Thyroid gland (tissue), 4 donors: ENCODE results near the gene DDA1. TPM values are rescaled to one million over a fixed set of nuclear protein-coding genes. Genes with fewer than 3 reads are reported as not detected.
"Not testable (repeated sequence)": the region's sequence is repeated elsewhere in the genome, so short reads cannot be mapped to it uniquely, and the experiment has no call there.

Source experiments
- DNase-seq, 2 donors: peaks; one replicate each; pipeline ENCODE4 v3.0.0-alpha.2; 2019
- H3K27ac ChIP-seq, 3 donors: fragments of 200-600 bp; sonication (generic); 1 replicate in 2 of 3; 2 replicates in 1 of 3; pipeline ENCODE4 v1.5.1; 2016 to 2019; ENCODE audit warnings: mild to moderate bottlenecking in 1 of 3, moderate library complexity in 1 of 3
- H3K27me3 ChIP-seq: fragments of 200-600 bp; sonication (generic); one replicate; pipeline ENCODE4 v1.5.1; 2019
- H3K36me3 ChIP-seq, 2 donors: fragments of 200-600 bp; sonication (generic); one replicate each; pipeline ENCODE4 v1.5.1; 2016 to 2019
- H3K4me1 ChIP-seq, 2 donors: fragments of 200-600 bp; sonication (generic); one replicate each; pipeline ENCODE4 v1.5.1; 2017 to 2019
- H3K4me3 ChIP-seq, 3 donors: fragments of 200-600 bp; sonication (generic); replicated peaks in 1 of 3; 1 replicate in 2 of 3; 2 replicates in 1 of 3; pipeline ENCODE4 v1.5.1; 2016; ENCODE audit warnings: mild to moderate bottlenecking in 1 of 3
- H3K9me3 ChIP-seq: fragments of 200-600 bp; sonication (generic); one replicate; pipeline ENCODE4 v1.5.1; 2017
- CTCF ChIP-seq, 6 experiments: fragments of 200-600 bp in 3 of 6; fragments of 450-650 bp in 3 of 6; sonication (generic) in 3 of 6; IDR thresholded peaks; one replicate each; pipeline ENCODE4 v1.5.1; 2016 to 2019; ENCODE audit warnings: antibody characterized with exemption in 6 of 6, mild to moderate bottlenecking in 2 of 6, inconsistent platforms in 1 of 6, moderate library complexity in 1 of 6
- POLR2A ChIP-seq, 2 donors: fragments of 450-650 bp; IDR thresholded peaks; one replicate each; pipeline ENCODE4 v1.6.1; 2017; ENCODE audit warnings: antibody characterized with exemption in 2 of 2, mild to moderate bottlenecking in 2 of 2, moderate library complexity in 1 of 2
- WGBS, 2 donors: methylation state at CpG; one replicate each; pipeline ENCODE4 v1.1.5; 2017; 5-methylcytosine and 5-hydroxymethylcytosine counted together
- intact Hi-C: fragments of 100-400 bp; cut with DNase I; formaldehyde crosslinking; loops from one replicate; pipeline ENCODE4 v1.15.1; 2023
- total RNA-seq, 4 donors: library from RNA; depleted of rRNA; stranded (reverse); fragments of >200 nt; gene quantifications; one replicate each; pipeline ENCODE4 v1.2.3, GENCODE V29; 2016

Gene DDA1
- total RNA-seq, 4 donors from 2014 or later, result 14.5 to 40.4 (median 20.1) TPM

- no peaks in the 10 kb centered on the region for H3K27me3 ChIP-seq
- TF ChIP-seq POLR2A (IDR thresholded peaks at IDR 0.05) (no peak), CTCF (IDR thresholded peaks at IDR 0.05) (no peak)
- no peaks in the 10 kb centered on the region for H3K9me3 ChIP-seq
- intact Hi-C loops, result loop anchor here (5.0 kb wide), 1 partner anchor 93 kb away; no protein-coding TSS in a partner anchor
- no peaks in the 10 kb centered on the region for H3K36me3 ChIP-seq
- H3K4me1 ChIP-seq, result no peaks in the 10 kb centered on the region
- DNase-seq, result peak in 1 of 2 donors; percentile 8
- no peak overlapping the region for H3K4me3 ChIP-seq
- no peak overlapping the region for H3K27ac ChIP-seq
- 86 to 94% methylated on average over 14 to 27 of the region's 48 CpGs for WGBS, 2 donors
These were observed 15.1 kb upstream of the DDA1 start for GRCh38 chr19:17294051-17294891.

- H3K4me3 ChIP-seq, H3K27ac ChIP-seq, DNase-seq, H3K9me3 ChIP-seq, H3K4me1 ChIP-seq, intact Hi-C loops, H3K36me3 ChIP-seq, H3K27me3 ChIP-seq: not testable (repeated sequence)
- 97 to 98% methylated on average over 6 of the region's 6 CpGs for WGBS, 2 donors
These were observed 13.8 kb upstream of the DDA1 start for GRCh38 chr19:17295551-17295950.

- no peaks in the 10 kb centered on the region for H3K4me1 ChIP-seq
- no peaks in the 10 kb centered on the region for H3K9me3 ChIP-seq
- peaks cover 0 to 2% of the 10 kb centered on the region in 2 donors for H3K36me3 ChIP-seq
- TF ChIP-seq POLR2A (IDR thresholded peaks at IDR 0.05) (no peak), CTCF (IDR thresholded peaks at IDR 0.05) (no peak)
- no peaks in the 10 kb centered on the region for H3K27me3 ChIP-seq
- H3K4me3 ChIP-seq, result no peak overlapping the region
- WGBS, 2 donors, result 55 to 78% methylated on average over 4 of the region's 4 CpGs
- H3K27ac ChIP-seq, result no peak overlapping the region
- intact Hi-C loops, result no loop called here
- DNase-seq, result no peak
These were observed 13.1 kb upstream of the DDA1 start for GRCh38 chr19:17296273-17296672.

GRCh38 chr19:17296976-17297375, 12.4 kb upstream of the DDA1 start:
- H3K36me3 ChIP-seq, result peaks cover 0 to 2% of the 10 kb centered on the region in 2 donors
- WGBS, 2 donors, result 93% methylated on average over 6 of the region's 6 CpGs
- intact Hi-C loops, result no loop called here
- H3K9me3 ChIP-seq, result no peaks in the 10 kb centered on the region
- H3K4me3 ChIP-seq, result no peak overlapping the region
- no peaks in the 10 kb centered on the region for H3K27me3 ChIP-seq
- DNase-seq, result no peak
- TF ChIP-seq CTCF (IDR thresholded peaks at IDR 0.05) (no peak), POLR2A (IDR thresholded peaks at IDR 0.05) (no peak)
- H3K27ac ChIP-seq, result no peak overlapping the region
- no peaks in the 10 kb centered on the region for H3K4me1 ChIP-seq

GRCh38 chr19:17300992-17301619, 8.3 kb upstream of the DDA1 start:
- TF ChIP-seq CTCF (IDR thresholded peaks at IDR 0.05), result no peak
- WGBS, 2 donors, result 93 to 97% methylated on average over 19 to 27 of the region's 51 CpGs
- no peak overlapping the region for H3K4me3 ChIP-seq
- peaks cover 26 to 28% of the 10 kb centered on the region in 2 donors for H3K4me1 ChIP-seq
- H3K27me3 ChIP-seq, result no peaks in the 10 kb centered on the region
- peaks cover 0 to 2% of the 10 kb centered on the region in 2 donors for H3K36me3 ChIP-seq
- intact Hi-C loops, result no loop called here
- DNase-seq, result no peak
- H3K9me3 ChIP-seq, result no peaks in the 10 kb centered on the region
- no peak overlapping the region for H3K27ac ChIP-seq
